ENCODE data around the gene ADAM10.
"Not testable (repeated sequence)": the region's sequence is repeated elsewhere in the genome, so short reads cannot be mapped to it uniquely, and the experiment has no call there.

The ADAM10 gene

GRCh38 chr15:58749532-58750337 lies at the start of gene ADAM10:
TSS of gene ADAM10 (minus strand) at chr15:58749707. CDS start at chr15:58749534, 173 bp downstream.
- DNase-seq (ENCODE audit: low read depth in 2 of 2, low spot score in 1 of 2): peak; percentile 88 to 98

DNA sequence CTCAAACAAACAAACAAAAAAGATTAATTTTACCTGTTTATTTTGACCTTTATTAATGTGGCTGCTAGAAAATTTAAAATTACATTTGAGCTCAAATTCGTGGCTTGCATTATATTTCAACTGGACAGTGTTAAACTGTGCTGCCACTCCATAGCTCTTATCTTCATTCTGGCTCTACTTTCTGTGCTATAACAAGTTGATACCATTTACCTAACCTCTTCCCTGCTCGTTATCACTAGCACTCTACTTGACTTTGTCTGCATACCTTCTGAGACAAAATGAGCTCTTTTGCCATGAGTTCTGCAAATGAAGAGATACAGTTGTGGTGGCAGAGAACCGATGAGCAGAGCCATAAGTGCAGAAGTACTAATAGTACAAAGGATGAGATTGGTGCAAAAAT lies 48.0 kb upstream of the ADAM10 start:
- DNase-seq (ENCODE audit: low read depth in 2 of 2, low spot score in 1 of 2): no peak

DNA sequence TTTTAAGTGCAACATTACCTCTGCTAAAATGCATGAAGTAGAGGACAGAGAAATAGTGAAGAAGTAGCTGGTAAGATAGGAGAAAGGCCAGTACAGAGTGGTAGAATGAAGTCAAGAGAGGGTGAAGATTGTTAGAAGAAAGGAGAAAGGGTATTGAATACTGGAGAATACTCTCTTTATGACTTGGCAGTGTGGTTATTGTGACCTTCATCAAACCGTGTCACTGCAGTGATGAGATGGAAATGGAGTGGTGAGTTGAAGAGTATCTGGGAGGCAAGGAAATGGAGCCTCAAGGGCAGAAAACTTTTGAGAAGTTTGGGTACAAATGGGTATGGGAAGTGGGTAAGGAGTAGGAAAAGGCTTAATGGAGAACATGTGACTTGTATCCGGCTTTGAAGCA lies 46.3 kb upstream of the ADAM10 start:
- no peak for DNase-seq (ENCODE audit: low read depth in 2 of 2, low spot score in 1 of 2)

DNA sequence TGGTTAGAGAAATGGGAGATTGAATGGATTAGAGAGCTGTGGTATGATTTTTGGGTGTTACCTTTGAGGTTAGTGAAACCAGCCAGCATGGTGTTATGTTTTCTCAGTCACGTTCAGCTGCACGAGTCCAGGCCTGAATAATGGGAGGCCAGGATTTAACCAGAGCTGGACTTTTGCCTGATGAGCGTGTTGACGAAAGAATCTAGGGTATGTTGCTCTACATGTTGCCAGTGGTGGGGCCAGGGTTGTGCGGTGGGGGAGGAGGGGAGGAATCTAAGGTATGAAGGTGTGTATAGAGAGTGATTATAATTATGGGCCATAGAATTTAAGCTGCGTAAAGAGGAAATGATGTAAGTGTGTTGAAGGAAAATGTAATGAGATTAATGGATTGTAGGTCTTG lies 44.4 kb upstream of the ADAM10 start:
- no peak for DNase-seq (ENCODE audit: low read depth in 2 of 2, low spot score in 1 of 2)

DNA sequence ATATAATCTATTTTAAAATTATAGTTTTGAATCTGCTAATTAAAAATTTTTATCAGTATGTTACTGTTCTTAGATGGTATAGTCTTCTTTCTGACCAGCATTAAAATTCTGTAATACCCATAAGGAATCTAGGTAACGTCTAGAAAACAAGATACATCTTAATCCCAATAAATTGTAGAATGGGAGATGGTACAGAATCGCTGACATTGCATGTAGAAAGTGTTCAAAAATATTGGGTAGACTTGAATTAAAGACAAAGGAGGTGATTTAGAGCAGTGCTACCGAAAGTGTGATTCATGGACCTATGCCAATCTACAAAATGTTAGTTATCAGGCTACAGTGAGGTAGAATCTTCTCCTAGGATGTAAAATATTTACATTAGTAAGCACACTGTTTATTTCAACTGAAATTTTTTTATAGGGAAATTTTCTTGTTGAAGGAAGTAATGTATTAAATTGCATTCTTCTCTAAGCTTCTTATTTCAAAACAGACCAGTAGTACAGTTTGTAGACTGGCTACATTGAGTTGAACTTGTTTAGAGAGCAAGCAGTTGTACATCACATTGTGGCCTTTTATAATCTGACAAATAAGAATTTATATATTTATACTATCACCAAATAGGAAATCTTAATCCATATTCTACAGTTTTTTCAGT lies 38.7 kb upstream of the ADAM10 start:
- no peak for DNase-seq (ENCODE audit: low read depth in 2 of 2, low spot score in 1 of 2)

DNA sequence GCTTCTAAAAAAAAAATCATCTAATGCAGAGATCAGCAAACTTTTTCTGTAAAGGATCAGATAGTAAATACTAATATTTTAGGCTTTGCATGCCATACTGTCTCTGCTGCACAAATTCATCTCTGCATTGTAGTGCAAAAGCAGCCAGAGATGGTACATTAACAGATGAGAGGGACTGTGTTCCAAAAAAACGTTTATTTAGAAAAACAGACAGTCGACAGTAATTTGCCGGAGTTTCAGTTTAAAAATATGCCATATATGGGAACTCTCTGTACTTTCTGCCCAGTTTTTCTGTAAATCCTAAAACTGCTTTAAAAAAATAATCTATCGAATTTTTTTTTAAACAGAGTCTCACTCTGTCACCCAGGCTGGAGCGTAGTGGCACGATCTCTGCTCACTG lies 35.8 kb upstream of the ADAM10 start:
- DNase-seq (ENCODE audit: low read depth in 2 of 2, low spot score in 1 of 2): no peak

DNA sequence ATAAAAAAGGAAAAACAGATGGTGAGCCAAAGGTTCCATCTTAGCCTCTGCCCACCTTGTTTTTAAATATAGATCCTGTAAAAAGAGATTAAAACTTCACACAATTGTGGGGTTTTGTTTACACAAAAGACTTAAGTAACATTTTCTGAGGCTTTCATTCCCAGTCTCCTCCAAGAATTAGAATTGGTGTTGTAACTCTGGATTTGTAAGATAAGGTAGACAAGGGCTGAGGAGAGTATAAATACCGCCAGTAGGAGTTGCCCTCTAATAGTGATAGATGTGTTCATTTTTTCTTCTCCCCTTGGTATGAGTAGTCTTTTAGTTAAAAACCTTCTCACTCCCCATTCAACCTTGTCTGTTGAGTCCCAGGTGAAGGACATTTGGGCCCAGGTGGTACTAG lies 30.0 kb upstream of the ADAM10 start:
- DNase-seq (ENCODE audit: low read depth in 2 of 2, low spot score in 1 of 2): no peak

DNA sequence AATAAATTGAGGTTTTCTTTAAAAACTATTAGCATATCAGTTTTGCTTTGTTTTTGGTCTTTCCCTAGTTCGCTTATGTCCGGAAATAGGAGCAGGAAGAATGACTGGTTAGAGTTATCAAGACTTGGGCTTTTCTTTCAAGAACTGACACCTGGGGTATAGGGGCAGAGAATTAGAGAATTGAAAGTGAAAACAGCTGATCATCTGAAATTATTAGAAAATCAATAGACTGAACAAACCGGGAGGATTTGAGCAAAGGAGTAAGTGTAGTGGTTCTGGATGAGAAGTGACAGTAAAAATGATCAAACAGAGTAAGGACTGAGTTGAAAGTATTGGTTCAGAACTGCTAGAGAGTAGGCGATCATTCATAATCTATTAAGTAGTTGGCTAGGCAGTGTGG lies 27.6 kb upstream of the ADAM10 start:
- no peak for DNase-seq (ENCODE audit: low read depth in 2 of 2, low spot score in 1 of 2)

- no peak for DNase-seq (ENCODE audit: low read depth in 2 of 2, low spot score in 1 of 2)
Observed at GRCh38 chr15:58775402-58775801, 25.9 kb upstream of the ADAM10 start.

DNA sequence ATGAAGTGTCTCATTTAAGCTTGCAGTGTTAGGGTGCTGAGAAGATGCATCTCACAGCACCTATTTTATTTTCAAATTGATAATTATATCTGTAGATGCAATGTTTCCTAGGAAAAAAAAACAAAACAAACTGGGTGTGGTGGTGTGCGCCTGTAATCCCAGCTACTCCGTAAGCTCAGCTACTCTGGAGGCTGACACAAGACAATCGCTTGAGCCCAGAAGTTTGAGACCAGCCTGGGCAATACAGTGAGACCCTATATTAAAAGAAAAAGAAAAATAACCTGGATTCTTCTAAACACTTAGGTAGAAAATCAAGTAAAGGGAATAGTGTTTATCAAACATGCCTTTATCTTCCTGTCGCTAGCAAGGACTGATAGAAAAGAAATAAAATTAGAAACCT lies 23.5 kb upstream of the ADAM10 start:
- DNase-seq (ENCODE audit: low read depth in 2 of 2, low spot score in 1 of 2): no peak

DNA sequence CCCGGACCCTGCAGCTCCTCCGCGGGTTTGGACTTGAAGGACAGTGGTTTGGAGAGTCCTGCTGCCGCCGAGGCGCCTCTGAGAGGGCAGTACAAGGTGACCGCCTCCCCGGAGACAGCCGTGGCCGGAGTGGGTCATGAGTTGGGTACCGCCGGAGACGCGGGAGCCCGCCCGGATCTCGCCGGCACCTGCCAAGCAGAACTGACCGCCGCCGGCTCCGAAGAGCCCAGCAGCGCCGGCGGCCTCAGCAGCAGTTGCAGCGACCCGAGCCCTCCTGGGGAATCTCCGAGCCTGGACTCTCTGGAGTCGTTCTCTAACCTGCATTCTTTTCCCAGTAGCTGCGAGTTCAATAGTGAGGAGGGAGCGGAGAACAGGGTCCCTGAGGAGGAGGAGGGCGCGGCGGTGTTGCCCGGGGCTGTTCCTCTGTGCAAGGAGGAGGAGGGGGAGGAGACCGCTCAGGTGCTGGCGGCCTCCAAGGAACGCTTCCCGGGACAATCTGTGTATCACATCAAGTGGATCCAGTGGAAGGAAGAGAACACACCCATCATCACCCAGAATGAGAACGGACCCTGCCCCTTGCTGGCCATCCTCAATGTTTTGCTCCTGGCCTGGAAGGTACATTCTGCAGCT lies 22.2 kb upstream of the ADAM10 start:
- DNase-seq (ENCODE audit: low read depth in 2 of 2, low spot score in 1 of 2): no peak

- DNase-seq (ENCODE audit: low read depth in 2 of 2, low spot score in 1 of 2): peak; percentile 73 to 88
Observed at GRCh38 chr15:58770857-58771620, 21.5 kb upstream of the ADAM10 start, which contains the start of gene MINDY2. TSS of gene MINDY2 (plus strand) at chr15:58771302. CDS start at chr15:58771396, 94 bp downstream.

DNA sequence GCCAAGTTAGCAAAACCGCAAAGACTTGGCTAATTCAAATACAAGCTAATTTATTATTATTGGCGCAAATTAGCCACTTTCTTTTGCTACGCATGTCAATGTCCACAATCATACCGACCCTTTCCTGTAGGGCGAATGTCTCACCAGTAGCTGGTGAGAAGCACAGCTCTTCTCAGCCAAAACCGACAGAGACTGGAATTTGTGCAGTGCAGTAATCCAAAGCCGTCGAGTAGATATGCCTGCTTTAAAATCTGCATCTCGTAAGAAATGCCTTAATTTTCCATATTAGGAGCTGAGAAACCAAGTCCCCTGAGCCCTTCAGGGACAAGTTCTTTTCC lies 21.0 kb upstream of the ADAM10 start:
- no peak for DNase-seq (ENCODE audit: low read depth in 2 of 2, low spot score in 1 of 2)

DNA sequence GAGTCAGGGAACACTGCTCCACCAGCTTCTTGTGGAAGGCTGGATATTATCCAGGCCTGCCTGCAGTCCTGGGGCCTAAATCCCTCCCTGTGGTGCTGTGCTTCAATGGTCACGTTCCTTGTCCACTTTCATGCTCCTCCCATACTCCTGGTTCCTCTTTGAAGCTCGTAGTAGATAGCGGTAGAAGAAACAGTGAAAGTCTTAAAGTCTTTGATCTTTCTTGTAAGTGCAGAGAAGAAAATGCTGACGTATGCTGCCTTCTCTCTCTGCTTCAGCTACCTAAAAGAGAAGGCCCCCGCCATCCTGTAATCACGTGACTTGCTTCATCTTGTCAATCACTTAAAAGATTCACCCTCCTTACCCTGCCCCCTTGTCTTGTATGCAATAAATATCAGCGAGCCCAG lies 19.1 kb upstream of the ADAM10 start:
- DNase-seq (ENCODE audit: low read depth in 2 of 2, low spot score in 1 of 2): not testable (repeated sequence)

DNA sequence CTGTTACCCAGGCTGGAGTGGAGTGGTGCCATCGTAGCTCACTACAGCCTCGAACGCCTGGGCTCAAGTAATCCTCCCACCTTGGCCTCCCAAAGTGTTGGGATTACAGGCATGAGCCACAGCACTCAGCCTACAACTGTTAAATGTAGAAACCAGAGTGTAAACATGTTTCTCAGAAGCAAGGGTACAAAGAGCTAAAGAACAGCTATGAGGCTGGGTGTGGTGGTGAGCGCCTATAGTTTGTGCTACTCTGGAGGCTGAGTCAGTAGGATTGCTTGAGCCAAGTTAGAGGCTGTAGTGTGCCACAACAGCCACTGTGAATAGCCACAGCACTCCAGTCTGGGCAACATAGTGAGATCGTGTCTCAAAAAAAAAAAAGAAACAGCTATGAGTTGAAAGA lies 16.8 kb upstream of the ADAM10 start:
- no peak for DNase-seq (ENCODE audit: low read depth in 2 of 2, low spot score in 1 of 2)

- no peak for DNase-seq (ENCODE audit: low read depth in 2 of 2, low spot score in 1 of 2)
Observed at GRCh38 chr15:58764468-58764867, 15.0 kb upstream of the ADAM10 start.

GRCh38 chr15:58762731-58763130 lies 13.2 kb upstream of the ADAM10 start:
- no peak for DNase-seq (ENCODE audit: low read depth in 2 of 2, low spot score in 1 of 2)

- DNase-seq (ENCODE audit: low read depth in 2 of 2, low spot score in 1 of 2): no peak
Observed at GRCh38 chr15:58762285-58762684, 12.8 kb upstream of the ADAM10 start.

DNA sequence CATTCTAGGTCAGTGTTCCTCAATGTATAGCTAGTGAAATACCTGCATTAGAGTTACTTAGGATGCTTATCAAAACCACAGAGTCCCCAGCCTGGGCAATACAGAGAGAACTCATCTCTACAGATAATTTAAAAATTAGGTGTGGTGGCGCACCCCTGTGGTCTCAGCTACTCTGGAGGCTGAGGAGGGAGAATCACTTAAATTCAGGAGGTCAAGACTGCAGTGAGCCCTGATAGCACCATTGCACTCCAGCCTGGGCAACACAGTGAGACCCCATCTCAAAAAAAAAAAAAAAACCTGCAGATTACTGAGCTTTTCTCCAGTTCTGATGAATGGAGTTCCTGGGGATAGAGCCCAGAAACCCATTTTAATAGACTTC lies 11.5 kb upstream of the ADAM10 start:
- no peak for DNase-seq (ENCODE audit: low read depth in 2 of 2, low spot score in 1 of 2)

- DNase-seq (ENCODE audit: low read depth in 2 of 2, low spot score in 1 of 2): no peak
Observed at GRCh38 chr15:58760385-58761009, 11.0 kb upstream of the ADAM10 start.

DNA sequence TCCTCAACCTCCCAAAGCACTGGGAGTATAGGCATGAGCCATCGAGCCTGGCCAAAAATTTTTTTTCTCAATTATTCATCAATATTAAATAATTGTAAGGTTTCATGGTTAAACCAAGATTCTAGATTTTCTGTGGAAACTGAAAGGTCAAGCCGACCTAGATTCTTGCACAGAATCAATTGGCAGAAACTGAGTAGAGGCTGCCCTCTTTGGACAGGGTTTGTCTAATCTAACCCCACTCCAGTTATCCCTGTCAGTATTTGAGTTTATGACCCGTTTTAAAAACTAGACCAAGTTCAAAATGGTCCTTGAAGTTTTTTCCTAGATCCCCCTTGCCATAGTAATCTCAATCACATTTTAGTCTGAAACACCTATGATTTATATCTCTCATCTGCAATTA lies 8.6 kb upstream of the ADAM10 start:
- DNase-seq (ENCODE audit: low read depth in 2 of 2, low spot score in 1 of 2): no peak
